Ovary (tissue), 3 donors: ENCODE data around the gene ARHGAP28.

Experiments
- EP300 ChIP-seq: sonication (generic); formaldehyde crosslinking; IDR thresholded peaks from one replicate; pipeline ENCODE4 v1.6.1; 2017; ENCODE audit warnings: antibody characterized with exemption
- POLR2A ChIP-seq: fragments of 450-650 bp; IDR thresholded peaks from one replicate; pipeline ENCODE4 v1.6.1; 2017; ENCODE audit warnings: antibody characterized with exemption, mild to moderate bottlenecking, moderate library complexity
- TF ChIP-seq, protein P1 (sequence below), 3 donors: fragments of 450-650 bp in 2 of 3; fragments of 200-600 bp in 1 of 3; IDR thresholded peaks; one replicate each; pipeline versions ENCODE4 v1.5.1 to v1.8.0; 2016 to 2022; ENCODE audit warnings: antibody characterized with exemption in 3 of 3, mild to moderate bottlenecking in 1 of 3
- donor health status: DM: no; HTN: no; CAD: no.

DNA sequence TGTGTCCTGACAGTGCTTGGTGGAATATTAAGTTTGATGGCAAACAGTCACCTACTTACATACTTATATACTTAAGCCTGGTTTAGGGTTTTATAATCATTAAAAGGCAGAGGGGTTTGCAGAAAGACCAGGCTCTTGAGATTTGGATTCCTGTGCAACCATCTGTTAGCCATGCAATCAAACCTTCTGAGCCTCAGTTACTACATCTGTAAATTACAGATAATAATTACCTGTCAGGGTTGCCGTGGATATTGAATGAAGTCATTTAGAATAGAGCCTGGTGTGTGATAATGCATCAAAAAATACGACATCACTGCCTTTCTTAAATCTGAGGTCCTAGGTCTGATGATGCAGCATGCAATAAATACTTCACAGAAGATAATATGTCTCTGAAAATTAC is 152.9 kb downstream of the ARHGAP28 start:
- TF ChIP-seq, protein P1, sequence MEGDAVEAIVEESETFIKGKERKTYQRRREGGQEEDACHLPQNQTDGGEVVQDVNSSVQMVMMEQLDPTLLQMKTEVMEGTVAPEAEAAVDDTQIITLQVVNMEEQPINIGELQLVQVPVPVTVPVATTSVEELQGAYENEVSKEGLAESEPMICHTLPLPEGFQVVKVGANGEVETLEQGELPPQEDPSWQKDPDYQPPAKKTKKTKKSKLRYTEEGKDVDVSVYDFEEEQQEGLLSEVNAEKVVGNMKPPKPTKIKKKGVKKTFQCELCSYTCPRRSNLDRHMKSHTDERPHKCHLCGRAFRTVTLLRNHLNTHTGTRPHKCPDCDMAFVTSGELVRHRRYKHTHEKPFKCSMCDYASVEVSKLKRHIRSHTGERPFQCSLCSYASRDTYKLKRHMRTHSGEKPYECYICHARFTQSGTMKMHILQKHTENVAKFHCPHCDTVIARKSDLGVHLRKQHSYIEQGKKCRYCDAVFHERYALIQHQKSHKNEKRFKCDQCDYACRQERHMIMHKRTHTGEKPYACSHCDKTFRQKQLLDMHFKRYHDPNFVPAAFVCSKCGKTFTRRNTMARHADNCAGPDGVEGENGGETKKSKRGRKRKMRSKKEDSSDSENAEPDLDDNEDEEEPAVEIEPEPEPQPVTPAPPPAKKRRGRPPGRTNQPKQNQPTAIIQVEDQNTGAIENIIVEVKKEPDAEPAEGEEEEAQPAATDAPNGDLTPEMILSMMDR (IDR thresholded peaks at IDR 0.05): no peak
- no peak for TF ChIP-seq POLR2A
- TF ChIP-seq EP300: no peak
